Putamen (tissue), 1 donor: Measurements from ENCODE around the gene DDX47.
"Not testable (repeated sequence)": the region's sequence is repeated elsewhere in the genome, so short reads cannot be mapped to it uniquely, and the experiment has no call there.

ENCODE experiments used
- DNase-seq: peaks from one replicate; pipeline ENCODE4 v3.0.0-alpha.2; 2016; ENCODE audit warnings: low spot score

Gene DDX47

DNA sequence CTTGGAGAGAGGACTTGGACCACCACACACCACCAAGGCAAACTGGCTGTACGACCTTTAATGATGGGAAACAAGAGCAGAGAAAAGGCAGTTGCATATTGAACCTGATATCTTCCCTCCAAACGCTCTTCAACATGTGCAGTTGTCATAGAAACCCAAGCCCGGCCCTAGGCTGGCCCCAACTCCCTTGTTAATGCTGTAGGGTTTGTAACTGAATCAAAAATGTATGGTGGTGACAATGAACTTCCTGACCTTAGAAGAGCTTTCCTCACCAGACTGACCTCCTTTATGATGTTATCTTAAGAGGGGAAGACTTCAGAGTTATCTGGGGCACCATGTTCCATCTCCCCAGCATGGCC, 15.4 kb upstream of the DDX47 start:
- no peak for DNase-seq

DNA sequence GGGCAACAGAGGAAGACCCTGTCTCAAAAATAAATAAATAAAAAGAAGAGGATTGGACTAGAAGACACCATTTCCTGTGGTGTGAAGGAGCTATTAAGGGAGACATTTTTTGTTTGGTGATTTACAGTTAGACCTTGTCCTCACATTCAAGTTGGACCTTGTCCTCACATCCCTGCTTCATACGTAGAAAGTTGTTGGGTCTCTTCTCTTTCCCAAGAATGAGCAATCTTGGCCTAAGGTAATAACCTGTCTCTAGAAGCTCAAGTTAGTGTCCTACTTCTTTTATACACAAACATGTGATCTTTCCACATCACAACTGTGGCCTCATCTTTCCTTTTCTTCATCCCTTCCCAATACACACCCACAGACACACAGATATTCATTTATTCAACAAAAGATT, 14.7 kb upstream of the DDX47 start:
- no peak for DNase-seq

- DNase-seq: no peak
Observed at GRCh38 chr12:12799163-12799920, 13.8 kb upstream of the DDX47 start.

DNA sequence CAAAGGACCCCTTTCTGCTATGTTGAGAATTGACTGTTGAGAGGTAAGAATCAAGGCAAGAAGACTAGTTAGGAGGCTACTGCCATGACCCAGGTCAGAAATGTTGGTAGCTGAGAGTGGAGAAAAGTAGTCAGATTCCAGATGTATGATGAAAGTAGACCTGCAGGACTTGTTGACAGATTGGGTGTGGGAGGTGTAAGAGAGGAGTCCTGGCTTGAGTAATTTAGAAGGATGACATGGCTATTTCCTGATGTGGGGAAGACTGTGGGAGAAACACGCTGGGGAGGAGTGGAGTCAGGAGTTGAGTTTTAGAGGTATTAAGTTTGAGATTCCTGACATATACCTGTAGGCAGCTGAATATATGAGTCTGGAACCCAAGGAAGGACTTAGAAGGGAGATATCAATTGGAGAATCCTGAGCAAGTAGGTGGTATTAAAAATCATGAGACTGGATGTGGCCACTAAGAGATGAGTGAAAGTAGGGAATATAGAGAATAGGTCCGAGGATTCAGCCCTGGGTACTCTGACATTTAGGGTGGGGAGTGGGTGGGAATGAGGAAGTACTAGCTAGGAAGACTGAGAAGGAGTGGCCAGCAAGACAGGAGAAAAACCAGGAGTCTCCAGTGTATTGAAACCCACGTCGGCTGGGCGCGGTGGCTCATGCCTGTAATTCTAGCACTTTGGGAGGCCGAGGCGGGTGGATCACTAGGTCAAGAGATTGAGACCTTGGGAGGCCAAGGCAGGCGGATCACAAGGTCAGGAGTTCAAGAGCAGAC, 12.6 kb upstream of the DDX47 start:
- DNase-seq: no peak

- DNase-seq: not testable (repeated sequence)
Observed at GRCh38 chr12:12801656-12802055, 11.5 kb upstream of the DDX47 start.

DNA sequence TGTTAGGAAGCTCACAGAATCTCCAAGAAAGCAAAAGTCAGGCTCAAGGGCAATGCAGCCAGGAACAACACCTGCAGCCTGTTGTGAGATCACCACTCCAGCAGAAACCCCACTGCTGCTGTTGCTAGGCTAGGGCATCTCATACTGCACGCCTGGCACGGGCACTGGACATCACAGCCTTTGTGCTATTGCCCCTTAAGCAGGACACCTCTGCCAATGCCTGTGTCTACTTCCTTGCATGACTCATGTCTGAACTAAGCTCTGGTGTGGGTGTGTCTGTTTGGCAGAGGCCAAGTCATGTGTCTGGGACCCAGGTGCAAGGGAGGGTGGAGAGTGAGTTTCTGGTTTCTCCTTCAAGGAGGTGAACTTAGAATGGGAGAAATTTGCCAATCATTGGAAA, 10.0 kb upstream of the DDX47 start:
- no peak for DNase-seq

DNA sequence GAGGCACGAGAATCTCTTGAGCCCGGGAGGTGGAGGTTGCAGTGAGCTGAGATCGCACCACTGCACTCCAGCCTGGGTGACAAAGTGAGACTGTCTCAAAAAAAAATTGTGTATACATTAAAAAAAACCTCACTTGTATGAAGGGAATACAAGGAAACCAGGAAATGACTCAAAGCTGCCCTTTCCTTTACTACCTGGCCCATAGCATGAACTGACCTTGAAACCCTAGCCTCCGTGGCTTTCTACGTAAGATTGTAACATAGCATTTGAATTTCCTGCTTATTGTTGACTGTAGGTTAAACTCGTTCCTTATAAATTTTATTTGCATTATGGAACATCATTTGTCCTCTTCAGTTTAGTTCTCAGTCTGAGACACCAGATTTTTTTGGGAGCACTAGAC, 9.1 kb upstream of the DDX47 start:
- DNase-seq: no peak

GRCh38 chr12:12804432-12804886, 8.7 kb upstream of the DDX47 start:
- DNase-seq: no peak

DNA sequence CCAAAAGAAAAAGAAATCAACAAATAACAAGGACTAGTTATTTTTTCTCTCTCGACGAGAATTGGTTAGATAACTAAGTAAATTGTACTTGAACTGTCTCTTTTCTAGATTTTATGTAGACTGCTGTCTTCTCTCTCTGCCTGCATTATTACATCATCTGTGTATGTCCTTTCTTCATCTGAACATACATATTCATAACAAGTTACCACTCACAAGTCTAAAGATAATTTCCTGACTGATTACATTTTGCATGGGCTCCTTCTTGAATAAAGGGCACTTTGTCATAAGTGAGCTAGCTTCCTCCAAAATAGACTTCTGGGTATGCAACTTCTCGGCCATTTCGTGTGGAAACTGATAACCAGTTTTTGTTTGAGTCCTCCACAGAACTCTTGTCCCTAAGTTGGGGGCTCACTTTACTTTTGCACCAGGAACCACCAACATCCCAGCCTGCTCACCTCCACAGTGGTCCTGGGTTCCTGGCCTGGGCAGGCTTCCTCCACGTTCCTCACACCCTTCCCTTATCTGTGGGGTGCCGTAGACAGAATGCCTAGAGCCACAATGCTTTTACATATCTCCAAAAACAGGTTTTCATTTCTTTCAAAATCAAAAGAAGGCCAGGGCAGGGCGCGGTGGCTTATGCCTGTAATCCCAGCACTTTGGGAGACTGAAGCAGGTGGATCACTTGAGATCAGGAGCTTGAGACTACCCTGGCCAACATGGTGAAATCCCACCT, 6.2 kb upstream of the DDX47 start:
- no peak for DNase-seq

DNA sequence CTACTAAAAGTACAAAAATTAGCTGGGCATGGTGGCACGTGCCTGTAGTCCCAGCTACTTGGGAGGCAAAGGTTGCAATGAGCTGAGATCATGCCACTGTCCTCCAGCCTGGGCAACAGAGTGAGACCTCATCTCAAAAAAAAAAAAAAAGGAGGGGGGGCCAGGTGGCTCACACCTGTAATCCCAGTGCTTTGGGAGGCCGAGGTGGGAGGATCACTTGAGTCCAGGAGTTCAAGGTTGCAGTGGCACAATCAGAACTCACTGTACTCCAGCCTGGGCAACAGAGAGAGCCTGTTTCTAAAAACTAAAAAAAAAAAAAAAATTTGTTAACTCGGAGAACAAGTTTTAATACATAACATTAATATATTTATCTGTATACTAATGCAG, 5.6 kb upstream of the DDX47 start:
- not testable (repeated sequence) for DNase-seq

DNA sequence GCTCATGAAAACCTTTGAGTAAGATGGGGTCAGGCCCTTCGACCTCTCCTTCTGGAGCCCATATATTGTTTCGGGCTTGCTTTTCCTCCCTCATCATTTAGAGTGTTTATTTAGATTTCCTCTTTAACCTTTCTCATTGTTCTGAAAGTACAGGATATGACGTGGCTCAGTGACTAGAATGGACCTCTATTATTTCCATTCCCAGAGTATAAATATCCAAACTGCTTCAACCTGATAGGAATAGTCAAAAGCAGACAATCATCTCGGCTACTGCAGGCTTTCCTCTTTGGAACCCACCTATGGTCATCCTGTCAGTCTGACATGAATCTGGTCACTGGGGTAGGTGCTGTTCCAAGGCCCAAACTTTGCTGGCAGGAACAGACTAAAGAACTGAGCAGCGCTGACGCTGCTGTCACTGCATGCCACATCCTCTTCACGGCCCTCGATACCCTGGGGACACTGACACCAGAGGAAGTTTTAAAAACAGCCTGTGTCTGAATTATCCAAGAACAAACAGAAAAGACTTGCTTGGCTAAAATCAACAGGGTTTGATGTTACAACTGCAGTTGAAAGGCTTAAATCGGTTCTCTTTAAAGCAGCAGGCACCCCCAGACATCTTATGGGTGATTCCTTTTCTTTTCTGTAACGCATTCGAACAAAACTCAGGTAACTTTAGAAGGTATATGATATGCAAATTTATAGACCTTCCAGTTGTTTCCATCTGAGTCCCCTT, 5.0 kb upstream of the DDX47 start:
- no peak for DNase-seq

DNA sequence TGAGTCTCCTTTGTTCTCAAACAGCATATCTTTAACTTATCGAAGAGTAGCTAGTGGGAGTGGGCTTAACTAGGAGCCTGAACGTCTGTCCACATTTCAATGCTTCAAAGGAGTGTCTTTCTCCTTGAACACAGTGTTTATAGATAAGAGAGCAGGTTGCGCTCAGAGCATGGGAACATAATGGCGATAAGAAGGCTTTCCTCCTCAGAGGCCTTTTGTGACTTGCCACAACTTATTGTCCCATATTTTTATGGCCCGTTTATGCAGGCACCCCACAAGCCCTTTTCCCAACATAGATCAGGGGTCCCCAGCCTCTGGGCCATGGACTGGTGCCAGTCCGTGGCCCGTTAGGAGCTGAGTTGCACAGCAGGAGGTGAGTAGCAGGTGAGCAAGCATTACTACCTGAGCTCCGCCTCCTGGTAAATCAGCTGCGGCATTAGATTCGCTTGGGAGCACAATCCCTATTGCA, 2.6 kb upstream of the DDX47 start:
- DNase-seq: no peak

DNA sequence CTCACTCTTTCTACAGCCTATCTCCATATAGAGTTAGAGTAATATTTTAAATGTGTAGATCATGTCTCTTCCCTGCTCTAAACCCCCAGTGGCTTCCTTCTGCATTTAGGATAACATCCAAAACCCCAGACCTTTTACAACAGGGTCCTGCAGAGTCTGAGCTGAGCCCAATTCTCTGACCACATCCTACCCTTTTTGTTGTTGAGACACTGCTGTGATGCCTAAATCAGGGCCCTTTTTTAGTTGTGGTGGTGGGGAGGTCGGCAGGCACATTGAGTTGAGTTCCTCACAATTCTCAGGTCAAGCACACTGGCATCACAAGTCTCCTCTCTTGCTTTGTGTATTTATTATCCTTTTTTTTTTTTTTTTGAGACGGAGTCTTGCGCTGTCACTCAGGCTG, 1.8 kb upstream of the DDX47 start:
- DNase-seq: no peak

DNA sequence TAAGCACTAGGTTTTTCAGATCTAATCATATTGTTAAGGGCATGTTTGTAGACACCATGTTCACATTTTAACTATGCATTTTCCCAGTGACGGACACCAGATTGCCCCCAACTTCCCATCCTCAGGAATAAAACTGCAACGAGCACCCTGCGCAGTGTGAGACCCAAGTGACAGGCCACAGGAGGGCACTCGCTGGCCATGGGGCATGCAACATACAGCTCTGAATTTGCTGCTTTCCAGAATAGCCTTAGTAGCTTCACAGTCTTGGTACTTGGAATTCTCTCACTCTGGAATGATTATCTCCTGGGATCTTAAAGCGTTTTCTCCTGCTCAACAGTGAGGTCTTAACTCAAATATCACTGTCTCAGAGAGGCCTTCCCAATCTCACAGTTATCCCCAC, 972 bp upstream of the DDX47 start:
- no peak for DNase-seq

DNA sequence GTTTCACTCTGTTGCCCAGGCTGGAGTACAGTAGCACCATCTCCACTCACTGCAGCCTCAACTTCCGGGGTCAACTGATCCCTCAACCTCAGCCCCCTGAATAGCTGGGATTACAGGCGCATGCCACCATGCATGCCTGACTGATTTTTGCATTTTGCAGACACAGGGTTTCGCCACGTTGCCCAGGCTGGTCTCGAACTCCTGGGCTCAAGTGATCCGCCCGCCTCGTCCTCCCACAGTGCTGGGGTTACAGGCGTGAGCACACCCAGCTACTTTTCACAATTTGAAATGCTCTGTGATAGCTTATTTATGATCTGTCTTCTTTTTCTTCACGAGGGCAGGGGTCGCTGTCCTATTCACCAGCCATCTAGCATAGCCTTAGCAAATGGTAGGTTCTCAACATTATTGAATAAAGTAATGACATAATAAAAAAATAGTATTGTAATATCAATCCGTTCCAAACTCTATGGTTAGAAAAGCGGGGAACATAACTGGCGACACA, 477 bp upstream of the DDX47 start:
- no peak for DNase-seq

GRCh38 chr12:12817616-12818015, 4.5 kb downstream of the DDX47 start:
- no peak for DNase-seq

- no peak for DNase-seq
Observed at GRCh38 chr12:12818701-12819100, 5.6 kb downstream of the DDX47 start.

GRCh38 chr12:12819221-12819620, 6.1 kb downstream of the DDX47 start:
- no peak for DNase-seq

DNA sequence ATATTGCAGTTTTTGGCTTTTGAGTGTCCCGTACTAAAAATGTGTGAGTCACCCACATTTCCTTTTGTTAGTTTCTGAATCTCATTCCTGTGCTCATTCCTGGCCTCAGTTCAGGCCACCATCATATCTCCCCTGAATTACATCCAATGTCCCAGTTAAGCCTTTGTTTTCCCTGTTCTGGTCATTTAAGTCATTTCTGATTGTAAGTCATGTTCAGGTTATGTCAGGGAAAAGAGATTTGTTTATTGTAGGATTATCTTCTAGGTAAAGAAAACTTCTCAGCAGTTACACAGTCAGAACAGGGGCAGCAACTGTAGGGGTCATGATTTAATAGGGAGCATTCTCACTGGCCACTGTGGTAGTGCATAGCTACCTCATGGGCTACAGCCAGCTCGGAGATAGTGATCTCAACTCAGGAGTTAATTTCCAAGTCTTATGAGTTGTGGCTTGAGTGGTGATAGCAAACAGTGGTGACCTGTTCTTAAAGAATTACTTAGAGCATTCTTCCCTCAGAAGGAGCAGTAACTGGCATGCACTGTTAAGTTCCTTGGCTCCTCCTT, 6.7 kb downstream of the DDX47 start:
- DNase-seq: no peak

GRCh38 chr12:12820376-12820775, 7.2 kb downstream of the DDX47 start:
- not testable (repeated sequence) for DNase-seq

GRCh38 chr12:12821975-12822374, 8.8 kb downstream of the DDX47 start:
- no peak for DNase-seq

DNA sequence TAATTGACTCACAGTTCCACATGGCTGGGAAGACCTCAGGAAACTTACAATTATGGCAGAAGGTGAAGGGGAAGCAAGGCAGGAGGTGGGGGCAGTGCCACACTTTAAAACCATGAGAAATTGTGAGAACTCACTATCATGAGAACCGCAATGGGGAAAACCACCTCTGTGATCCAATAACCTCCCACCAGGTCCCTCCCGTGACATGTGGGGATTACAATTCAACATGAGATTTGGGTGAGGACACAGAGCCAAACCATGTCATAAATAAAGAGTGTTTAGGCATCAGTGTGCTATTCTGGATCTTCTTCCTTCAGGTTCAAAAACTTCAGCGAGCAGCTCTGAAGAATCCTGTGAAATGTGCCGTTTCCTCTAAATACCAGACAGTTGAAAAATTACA, 9.7 kb downstream of the DDX47 start:
- DNase-seq: no peak
